DND-41 (cell line): ENCODE measurements around the gene HTT.

Source experiments
- ATAC-seq: fragments of 200-7000 bp; cut with Tn5 transposase; 3 replicates; pipeline ENCODE4 v1.9.1; 2021; ENCODE audit warnings: low read depth; ENCODE audit not compliant: insufficient read depth
- DNase-seq: peaks from one replicate; pipeline ENCODE4 v3.0.0-alpha.2; 2020
- H2AFZ ChIP-seq: 2 replicates; pipeline ENCODE4 v1.6.0; 2012; ENCODE audit warnings: low read depth, low read length
- H3K27ac ChIP-seq: 2 replicates; pipeline ENCODE4 v1.5.1; 2012; ENCODE audit warnings: low read length, inconsistent platforms
- H3K27me3 ChIP-seq: fragments of 200-600 bp; sonication (generic); 2 replicates; pipeline ENCODE4 v1.6.0; 2012; ENCODE audit warnings: low read length, mild to moderate bottlenecking, inconsistent platforms; ENCODE audit not compliant: insufficient read depth, poor library complexity
- H3K36me3 ChIP-seq: 2 replicates; pipeline ENCODE4 v1.5.1; 2012; ENCODE audit warnings: low read length, inconsistent platforms; ENCODE audit not compliant: insufficient read depth
- H3K4me1 ChIP-seq: 2 replicates; pipeline ENCODE4 v1.5.1; 2012; ENCODE audit warnings: mild to moderate bottlenecking, low read length; ENCODE audit not compliant: insufficient read depth
- H3K4me2 ChIP-seq: 2 replicates; pipeline ENCODE4 v1.6.0; 2012; ENCODE audit warnings: mild to moderate bottlenecking, moderate library complexity, low read length, inconsistent platforms; ENCODE audit not compliant: insufficient read depth
- H3K4me3 ChIP-seq, 2 experiments: fragments of 200-600 bp in 1 of 2; shearing (Covaris generic) in 1 of 2; 2 replicates each; pipeline ENCODE4 v1.5.1; 2012 to 2016; ENCODE audit warnings: inconsistent platforms in 2 of 2, low read length in 2 of 2, mild to moderate bottlenecking in 2 of 2, low read depth in 1 of 2, moderate library complexity in 1 of 2
- H3K79me2 ChIP-seq: 2 replicates; pipeline ENCODE4 v1.6.0; 2012; ENCODE audit warnings: low read length, inconsistent platforms; ENCODE audit not compliant: insufficient read depth
- H3K9ac ChIP-seq: 2 replicates; pipeline ENCODE4 v1.6.0; 2012; ENCODE audit warnings: low read depth, mild to moderate bottlenecking, inconsistent platforms, low read length, moderate library complexity
- H3K9me3 ChIP-seq: 2 replicates; pipeline ENCODE4 v1.5.1; 2012; ENCODE audit warnings: low read length, moderate library complexity, mild to moderate bottlenecking, inconsistent platforms; ENCODE audit not compliant: insufficient read depth, severe bottlenecking
- H4K20me1 ChIP-seq: 2 replicates; pipeline ENCODE4 v1.6.0; 2012; ENCODE audit warnings: low read length; ENCODE audit not compliant: insufficient read depth
- CTCF ChIP-seq: IDR thresholded peaks from 2 replicates; pipeline ENCODE4 v1.5.1; 2012; ENCODE audit warnings: borderline replicate concordance, low read length, moderate library complexity, mild to moderate bottlenecking; ENCODE audit not compliant: poor library complexity, severe bottlenecking; ENCODE audit errors: extremely low read depth
- EZH2 ChIP-seq: IDR thresholded peaks from 3 replicates; pipeline ENCODE4 v1.6.1; 2012; ENCODE audit warnings: borderline replicate concordance, low read depth, mild to moderate bottlenecking, moderate library complexity, low read length, inconsistent platforms; ENCODE audit not compliant: severe bottlenecking

The HTT gene

DNA sequence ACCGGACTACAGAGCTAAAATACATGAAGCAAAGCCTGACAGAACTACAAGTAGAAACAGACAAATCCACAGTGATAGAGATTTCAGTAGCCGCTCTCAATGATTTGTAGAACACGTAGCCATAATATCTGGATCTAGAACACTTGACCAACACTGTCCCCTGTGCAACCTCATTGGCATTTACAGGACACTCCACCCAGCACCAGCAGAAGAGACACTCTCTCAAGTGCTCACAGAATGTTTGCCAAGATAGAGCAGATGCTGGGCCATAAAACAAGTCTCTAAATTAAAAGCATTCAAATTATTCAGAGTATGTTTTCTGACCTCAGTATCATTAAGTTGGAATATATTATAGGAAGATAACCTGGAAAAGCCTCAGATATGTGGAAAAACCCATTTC, 21.7 kb downstream of the HTT start:
- no peak for DNase-seq
- H3K27me3 ChIP-seq, result no peaks in the 10 kb centered on the region
- no peaks in the 10 kb centered on the region for H3K4me1 ChIP-seq
- H3K4me2 ChIP-seq, result no peak overlapping the region
- H2AFZ ChIP-seq, result no peak overlapping the region
- peaks cover 8% of the 10 kb centered on the region; the same call in 1 of the 2 replicates for H3K79me2 ChIP-seq
- no peak for TF ChIP-seq EZH2
- no peaks in the 10 kb centered on the region for H3K9me3 ChIP-seq
- no peak overlapping the region for H3K27ac ChIP-seq
- H3K9ac ChIP-seq, result no peak overlapping the region
- H4K20me1 ChIP-seq, result peaks cover 8% of the 10 kb centered on the region; the same call in 1 of the 2 replicates
- no peak overlapping the region for H3K4me3 ChIP-seq
- H3K36me3 ChIP-seq, result peaks cover 52% of the 10 kb centered on the region
- no peak for ATAC-seq

DNA sequence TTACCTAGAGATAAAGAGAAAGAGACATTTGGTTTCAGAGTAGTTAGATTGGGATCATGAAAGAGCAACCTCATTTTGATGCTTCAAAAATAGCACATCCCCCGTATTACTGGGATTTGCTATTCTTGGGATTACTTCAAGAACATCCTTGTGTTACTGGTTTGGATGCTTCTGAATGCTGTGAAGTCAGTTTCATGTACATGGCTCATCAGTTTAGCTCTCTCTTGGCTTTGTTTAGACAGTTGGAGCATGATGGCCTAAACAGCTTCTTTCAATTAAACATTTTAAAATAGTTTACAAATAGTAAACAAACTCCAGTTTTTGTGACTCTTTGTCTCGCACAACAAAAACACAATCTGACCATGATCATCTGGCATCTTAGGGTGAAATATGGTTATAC, 23.9 kb downstream of the HTT start:
- H3K36me3 ChIP-seq, result peaks cover 55% of the 10 kb centered on the region
- no peak overlapping the region for H3K4me2 ChIP-seq
- TF ChIP-seq EZH2 (no peak), CTCF (no peak)
- ATAC-seq (no peak), DNase-seq (no peak)
- H3K79me2 ChIP-seq, result peaks cover 10% of the 10 kb centered on the region; the same call in 1 of the 2 replicates
- no peak overlapping the region for H3K9ac ChIP-seq
- H2AFZ ChIP-seq, result no peak overlapping the region
- H4K20me1 ChIP-seq, result peaks cover 19% of the 10 kb centered on the region
- H3K4me3 ChIP-seq, result no peak overlapping the region
- H3K9me3 ChIP-seq, result no peaks in the 10 kb centered on the region
- no peaks in the 10 kb centered on the region for H3K4me1 ChIP-seq
- H3K27ac ChIP-seq, result no peak overlapping the region
- no peaks in the 10 kb centered on the region for H3K27me3 ChIP-seq

DNA sequence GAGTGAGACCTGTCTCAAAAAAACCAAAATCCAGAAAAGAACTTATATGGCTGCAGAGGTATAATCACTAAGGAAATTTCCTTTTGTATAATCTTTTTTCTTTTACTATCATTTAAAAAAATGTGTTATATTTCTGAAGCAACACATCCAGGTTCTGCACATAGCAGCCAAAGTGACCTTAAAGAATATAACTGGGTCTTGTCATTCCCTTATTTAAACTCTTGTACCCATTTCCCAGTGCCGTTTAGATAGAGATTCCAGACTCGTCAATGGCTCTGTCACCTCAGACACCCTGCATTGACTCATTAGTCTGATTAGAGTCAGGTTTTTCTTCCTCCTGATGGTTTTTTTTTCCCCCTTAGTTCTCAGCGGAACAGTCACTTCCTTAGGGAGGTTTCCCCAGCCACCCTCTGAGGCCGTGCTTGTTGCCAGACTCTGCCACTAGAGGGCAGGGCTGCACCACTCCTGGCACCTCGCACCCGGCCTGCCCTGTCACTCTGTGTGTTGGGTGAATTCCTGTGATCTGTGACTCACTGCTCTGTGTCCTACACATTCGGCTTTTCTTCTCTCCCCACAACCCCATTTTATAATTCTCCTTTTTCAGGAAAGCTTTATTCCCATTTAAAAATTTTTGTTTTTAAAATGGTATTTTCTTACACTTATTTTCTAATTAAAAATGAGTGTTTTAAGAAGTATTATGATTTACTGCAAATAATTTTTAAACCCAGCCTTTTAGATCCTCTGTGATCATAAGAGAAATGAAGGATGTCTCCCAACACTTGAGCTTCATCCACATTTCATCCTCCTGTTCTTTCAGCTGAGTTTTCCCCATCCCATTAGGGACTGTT, 32.1 kb downstream of the HTT start:
- Histone ChIP-seq H3K4me2 (no peak overlapping the region), H3K79me2 (no peaks in the 10 kb centered on the region), H3K4me1 (no peaks in the 10 kb centered on the region), H3K9me3 (no peaks in the 10 kb centered on the region), H3K4me3 (no peak overlapping the region), H4K20me1 (peaks cover 20% of the 10 kb centered on the region), H3K9ac (no peak overlapping the region), H3K27ac (no peak overlapping the region), H2AFZ (no peak overlapping the region), H3K27me3 (no peaks in the 10 kb centered on the region), H3K36me3 (peaks cover 74% of the 10 kb centered on the region)
- TF ChIP-seq CTCF (peak; percentile 98), EZH2 (no peak)
- peak; percentile 79 for DNase-seq
- ATAC-seq, result peak; percentile 100

- no peaks in the 10 kb centered on the region for H3K9me3 ChIP-seq
- TF ChIP-seq CTCF, result no peak
- H3K4me1 ChIP-seq, result no peaks in the 10 kb centered on the region
- no peaks in the 10 kb centered on the region for H3K79me2 ChIP-seq
- H3K27ac ChIP-seq, result no peak overlapping the region
- H3K36me3 ChIP-seq, result peaks cover 74% of the 10 kb centered on the region
- H2AFZ ChIP-seq, result no peak overlapping the region
- H3K4me3 ChIP-seq, result no peak overlapping the region
- peaks cover 19% of the 10 kb centered on the region for H4K20me1 ChIP-seq
- no peak for ATAC-seq
- no peak overlapping the region for H3K4me2 ChIP-seq
- no peaks in the 10 kb centered on the region for H3K27me3 ChIP-seq
- no peak for DNase-seq
- no peak overlapping the region for H3K9ac ChIP-seq
Observed at GRCh38 chr4:3107271-3107670, 32.8 kb downstream of the HTT start.
